Gastroesophageal sphincter (tissue), 3 donors: ENCODE results near the gene CCPG1.

ENCODE experiments used
- POLR2A ChIP-seq, 2 donors: fragments of 450-650 bp; IDR thresholded peaks; one replicate each; pipeline ENCODE4 v1.6.1; 2017; ENCODE audit warnings: antibody characterized with exemption in 2 of 2, mild to moderate bottlenecking in 2 of 2, moderate library complexity in 1 of 2
- POLR2AphosphoS5 ChIP-seq: sonication (generic); formaldehyde crosslinking; IDR thresholded peaks from one replicate; pipeline ENCODE4 v1.6.1; 2017; ENCODE audit warnings: antibody characterized with exemption
- TF ChIP-seq, protein P1 (sequence below), 4 experiments: fragments of 200-600 bp in 2 of 4; fragments of 450-650 bp in 2 of 4; sonication (generic) in 1 of 4; IDR thresholded peaks; one replicate each; pipeline ENCODE4 v1.5.1; 2017 to 2019; ENCODE audit warnings: antibody characterized with exemption in 4 of 4, mild to moderate bottlenecking in 2 of 4, moderate library complexity in 2 of 4

DNA sequence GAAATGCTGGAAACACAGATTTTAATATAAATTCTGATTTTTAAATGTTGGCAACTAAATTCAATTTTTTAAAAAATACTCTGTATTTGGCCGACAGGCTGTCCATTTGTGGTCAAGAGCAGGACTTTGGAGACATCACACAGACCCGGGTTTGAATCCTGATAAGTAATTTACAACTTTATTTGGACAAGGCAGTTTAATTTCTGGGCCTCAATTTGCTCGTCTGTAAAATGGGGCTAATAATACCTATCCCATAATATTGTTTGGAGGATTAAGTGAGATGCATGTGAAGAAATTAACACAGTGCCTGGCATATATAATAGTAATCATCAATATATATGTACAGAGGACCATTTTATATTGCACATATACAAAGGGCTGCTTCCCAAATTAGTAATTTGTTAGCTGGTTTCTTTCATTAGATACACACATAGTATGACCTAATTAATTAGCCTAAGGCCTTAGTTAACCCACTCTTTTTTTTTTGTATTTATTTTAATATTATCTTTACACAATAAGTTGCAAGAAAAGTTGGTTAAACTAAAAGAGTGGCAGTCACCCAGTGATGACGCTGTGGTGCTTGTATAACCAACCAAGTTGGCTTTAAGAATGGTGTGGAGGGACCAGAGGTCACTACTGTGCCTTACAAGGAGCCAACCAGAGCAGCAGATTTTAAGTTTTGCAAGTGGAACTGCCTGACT lies 88.5 kb downstream of the CCPG1 start:
- TF ChIP-seq POLR2AphosphoS5 (no peak), POLR2A (IDR thresholded peaks at IDR 0.05) (no peak)
- TF ChIP-seq, protein P1, sequence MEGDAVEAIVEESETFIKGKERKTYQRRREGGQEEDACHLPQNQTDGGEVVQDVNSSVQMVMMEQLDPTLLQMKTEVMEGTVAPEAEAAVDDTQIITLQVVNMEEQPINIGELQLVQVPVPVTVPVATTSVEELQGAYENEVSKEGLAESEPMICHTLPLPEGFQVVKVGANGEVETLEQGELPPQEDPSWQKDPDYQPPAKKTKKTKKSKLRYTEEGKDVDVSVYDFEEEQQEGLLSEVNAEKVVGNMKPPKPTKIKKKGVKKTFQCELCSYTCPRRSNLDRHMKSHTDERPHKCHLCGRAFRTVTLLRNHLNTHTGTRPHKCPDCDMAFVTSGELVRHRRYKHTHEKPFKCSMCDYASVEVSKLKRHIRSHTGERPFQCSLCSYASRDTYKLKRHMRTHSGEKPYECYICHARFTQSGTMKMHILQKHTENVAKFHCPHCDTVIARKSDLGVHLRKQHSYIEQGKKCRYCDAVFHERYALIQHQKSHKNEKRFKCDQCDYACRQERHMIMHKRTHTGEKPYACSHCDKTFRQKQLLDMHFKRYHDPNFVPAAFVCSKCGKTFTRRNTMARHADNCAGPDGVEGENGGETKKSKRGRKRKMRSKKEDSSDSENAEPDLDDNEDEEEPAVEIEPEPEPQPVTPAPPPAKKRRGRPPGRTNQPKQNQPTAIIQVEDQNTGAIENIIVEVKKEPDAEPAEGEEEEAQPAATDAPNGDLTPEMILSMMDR (IDR thresholded peaks at IDR 0.05), result no peak
